ENCODE data around the gene ZNF407. TPM values are rescaled to one million over a fixed set of nuclear protein-coding genes. Genes with fewer than 3 reads are reported as not detected.

The ZNF407 gene
- total RNA-seq, 5 donors from 2014 or later (not counting 1 experiment from before 2014, with no cell fraction given) = 22.9 to 37.4 (median 24.4) TPM

DNA sequence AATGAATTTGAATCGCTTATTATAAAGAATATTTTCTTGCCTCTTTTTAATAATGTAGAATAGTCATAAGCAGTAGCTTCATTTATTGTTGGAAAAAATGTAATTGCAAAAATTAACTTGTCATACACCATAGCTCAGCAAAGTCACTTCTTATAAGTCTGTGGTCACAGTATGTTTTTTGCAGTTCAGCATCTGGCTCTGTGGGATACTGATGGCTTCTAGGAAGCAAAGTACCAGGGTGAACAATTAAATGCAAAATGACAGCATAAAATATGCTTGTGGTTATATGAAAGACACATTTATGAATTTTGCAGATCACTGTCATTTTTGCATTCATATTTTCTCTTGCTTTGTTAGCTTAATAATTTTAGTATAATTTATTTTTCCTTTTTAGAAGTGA, 116.5 kb downstream of the ZNF407 start:
- no peak overlapping the region for H3K4me3 Mint-ChIP-seq
- ChIA-PET POLR2A (interaction anchor here (0.6 to 1.0 kb wide), 3 partner anchors 12 to 107 kb away, joined by 3 to 4 read pairs (median 3); no protein-coding TSS in a partner anchor), CTCF (interaction anchor here in 1 of 2 donors (0.6 kb wide), 1 partner anchor 175 kb away, joined by 3 read pairs; no protein-coding TSS in a partner anchor)
- H3K4me1 ChIP-seq (ENCODE audit: control insufficient read depth in 1 of 2, extremely low read depth in 1 of 2, insufficient read depth in 2 of 2, low read length in 2 of 2) = no peaks in the 10 kb centered on the region
- peaks cover 0 to 20% (median 4%) of the 10 kb centered on the region in 3 donors for H3K4me1 Mint-ChIP-seq
- H3K36me3 Mint-ChIP-seq = peaks cover 19% of the 10 kb centered on the region
- H3K4me3 ChIP-seq (ENCODE audit: control insufficient read depth in 1 of 2, extremely low read depth in 1 of 2, low read length in 1 of 2) = no peak overlapping the region
- no peaks in the 10 kb centered on the region for H3K27me3 ChIP-seq (replicated peaks in 1 of 2; ENCODE audit: control insufficient read depth in 2 of 2, extremely low read depth in 1 of 2, insufficient read depth in 2 of 2, low read length in 1 of 2)
- no peak for DNase-seq
- no peak for ATAC-seq (replicated peaks in 1 of 4)
- H3K27me3 Mint-ChIP-seq = no peaks in the 10 kb centered on the region
- no peak overlapping the region for H3K27ac Mint-ChIP-seq
- H3K36me3 ChIP-seq (ENCODE audit: control insufficient read depth in 2 of 2, extremely low read depth in 1 of 2, insufficient read depth in 1 of 2, low read length in 1 of 2) = no peaks in the 10 kb centered on the region
- no peaks in the 10 kb centered on the region for H3K9me3 ChIP-seq
- no peak overlapping the region for H3K27ac ChIP-seq (ENCODE audit: low read length)
- WGBS (ENCODE audit: insufficient coverage) = no CpG with 5 or more reads among the region's 1 CpG
- peaks cover 0 to 5% (median 0%) of the 10 kb centered on the region in 3 donors for H3K9me3 Mint-ChIP-seq

DNA sequence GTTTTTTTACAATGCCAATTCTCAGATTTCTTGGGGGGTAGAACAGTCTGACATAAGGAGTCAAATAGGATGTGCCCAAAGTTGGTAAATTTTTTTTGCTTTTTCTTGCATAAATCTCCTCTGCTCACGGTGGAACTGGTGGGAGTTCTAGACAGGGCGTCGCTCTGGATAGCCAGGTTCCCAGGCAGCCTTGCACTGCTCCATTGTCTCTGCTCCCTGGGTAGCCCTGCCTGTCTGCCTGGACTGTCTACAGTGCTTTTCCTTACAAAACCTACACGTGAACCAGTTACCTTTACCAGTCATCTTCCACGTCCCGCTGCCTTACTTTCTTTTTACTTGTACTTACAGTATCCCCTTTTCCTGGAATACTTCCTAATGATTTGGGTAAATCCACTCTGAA, 117.1 kb downstream of the ZNF407 start:
- H3K9me3 ChIP-seq = no peaks in the 10 kb centered on the region

GRCh38 chr18:74715306-74715705, 117.6 kb downstream of the ZNF407 start:
- Mint-ChIP-seq H3K9me3 (peaks cover 0 to 10% (median 5%) of the 10 kb centered on the region in 3 donors), H3K27me3 (no peaks in the 10 kb centered on the region), H3K4me3 (no peak overlapping the region), H3K27ac (no peak overlapping the region), H3K4me1 (peaks cover under 1 to 29% (median 7%) of the 10 kb centered on the region in 3 donors), H3K36me3 (peaks cover 28% of the 10 kb centered on the region)
- ATAC-seq (replicated peaks in 1 of 4) (no peak), DNase-seq (no peak)
- Histone ChIP-seq H3K4me1 (ENCODE audit: control insufficient read depth in 1 of 2, extremely low read depth in 1 of 2, insufficient read depth in 2 of 2, low read length in 2 of 2) (no peaks in the 10 kb centered on the region), H3K9me3 (no peaks in the 10 kb centered on the region), H3K36me3 (ENCODE audit: control insufficient read depth in 2 of 2, extremely low read depth in 1 of 2, insufficient read depth in 1 of 2, low read length in 1 of 2) (no peaks in the 10 kb centered on the region), H3K27ac (ENCODE audit: low read length) (no peak overlapping the region), H3K4me3 (ENCODE audit: control insufficient read depth in 1 of 2, extremely low read depth in 1 of 2, low read length in 1 of 2) (no peak overlapping the region), H3K27me3 (replicated peaks in 1 of 2; ENCODE audit: control insufficient read depth in 2 of 2, extremely low read depth in 1 of 2, insufficient read depth in 2 of 2, low read length in 1 of 2) (no peaks in the 10 kb centered on the region)
- WGBS (ENCODE audit: insufficient coverage) = 100% methylated on average over 4 of the region's 7 CpGs
- ChIA-PET POLR2A (no interaction called here), CTCF (no interaction called here)

More for the DNA sequence above, 117.1 kb downstream of the ZNF407 start:
- Histone ChIP-seq H3K4me3 (ENCODE audit: control insufficient read depth in 1 of 2, extremely low read depth in 1 of 2, low read length in 1 of 2) (no peak overlapping the region), H3K36me3 (ENCODE audit: control insufficient read depth in 2 of 2, extremely low read depth in 1 of 2, insufficient read depth in 1 of 2, low read length in 1 of 2) (no peaks in the 10 kb centered on the region), H3K4me1 (ENCODE audit: control insufficient read depth in 1 of 2, extremely low read depth in 1 of 2, insufficient read depth in 2 of 2, low read length in 2 of 2) (no peaks in the 10 kb centered on the region), H3K27me3 (replicated peaks in 1 of 2; ENCODE audit: control insufficient read depth in 2 of 2, extremely low read depth in 1 of 2, insufficient read depth in 2 of 2, low read length in 1 of 2) (no peaks in the 10 kb centered on the region), H3K27ac (ENCODE audit: low read length) (no peak overlapping the region)
- H3K9me3 Mint-ChIP-seq = peaks cover 0 to 10% (median 4%) of the 10 kb centered on the region in 3 donors
- CTCF ChIA-PET = no interaction called here
- ATAC-seq (replicated peaks in 1 of 4) (no peak), DNase-seq (no peak)
- POLR2A ChIA-PET = interaction anchor here in 1 of 2 donors (0.6 kb wide), 1 partner anchor 105 kb away, joined by 3 read pairs; no protein-coding TSS in a partner anchor
- H3K27ac Mint-ChIP-seq = no peak overlapping the region
- H3K4me1 Mint-ChIP-seq = peaks cover 0 to 26% (median 4%) of the 10 kb centered on the region in 3 donors
- H3K27me3 Mint-ChIP-seq = no peaks in the 10 kb centered on the region
- peaks cover 24% of the 10 kb centered on the region for H3K36me3 Mint-ChIP-seq
- WGBS (ENCODE audit: insufficient coverage) = 100% methylated on average over 4 of the region's 6 CpGs
- no peak overlapping the region for H3K4me3 Mint-ChIP-seq

GRCh38 chr18:74715865-74716712, 118.4 kb downstream of the ZNF407 start:
- no peak for ATAC-seq (replicated peaks in 1 of 4)

DNA sequence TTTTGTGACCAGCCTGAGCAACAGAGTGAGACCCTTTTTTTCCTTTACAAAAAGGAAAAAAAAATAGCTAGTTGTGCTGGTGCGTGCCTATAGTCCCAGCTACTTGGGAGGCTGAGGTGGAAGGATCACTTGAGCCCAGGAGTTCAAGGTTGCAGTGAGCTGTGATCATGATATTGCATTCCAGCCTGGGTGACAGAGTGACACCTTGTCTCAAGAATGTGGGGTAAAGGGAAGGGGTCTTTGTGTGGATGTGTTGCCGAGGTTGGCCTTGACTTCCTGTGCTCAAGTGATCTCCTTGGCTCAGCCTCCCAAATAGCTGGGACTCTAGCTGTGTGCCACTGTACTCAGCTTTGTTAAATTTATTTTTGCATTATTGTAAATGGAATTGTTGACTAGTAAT, 120.6 kb downstream of the ZNF407 start:
- no peak overlapping the region for H3K27ac ChIP-seq (ENCODE audit: low read length)
- ATAC-seq (replicated peaks in 1 of 4) (no peak), DNase-seq (no peak)
- H3K27me3 Mint-ChIP-seq = no peaks in the 10 kb centered on the region
- ChIA-PET CTCF (interaction anchor here in 1 of 2 donors (0.6 to 0.7 kb wide), 2 partner anchors 65 to 343 kb away, joined by 4 to 5 read pairs; no protein-coding TSS in a partner anchor), POLR2A (interaction anchor here in 1 of 2 donors (0.7 kb wide), 1 partner anchor 581 kb away, joined by 3 read pairs; no protein-coding TSS in a partner anchor)
- H3K4me3 Mint-ChIP-seq = no peak overlapping the region
- H3K4me1 Mint-ChIP-seq = peaks cover 23 to 52% (median 26%) of the 10 kb centered on the region in 3 donors
- H3K27ac Mint-ChIP-seq = no peak overlapping the region
- H3K9me3 ChIP-seq = no peaks in the 10 kb centered on the region
- H3K27me3 ChIP-seq (replicated peaks in 1 of 2; ENCODE audit: control insufficient read depth in 2 of 2, extremely low read depth in 1 of 2, insufficient read depth in 2 of 2, low read length in 1 of 2) = no peaks in the 10 kb centered on the region
- H3K4me3 ChIP-seq (ENCODE audit: control insufficient read depth in 1 of 2, extremely low read depth in 1 of 2, low read length in 1 of 2) = no peak overlapping the region
- peaks cover 39% of the 10 kb centered on the region for H3K36me3 Mint-ChIP-seq
- peaks cover 0 to 10% (median 5%) of the 10 kb centered on the region in 3 donors for H3K9me3 Mint-ChIP-seq
- H3K4me1 ChIP-seq (ENCODE audit: control insufficient read depth in 1 of 2, extremely low read depth in 1 of 2, insufficient read depth in 2 of 2, low read length in 2 of 2) = no peaks in the 10 kb centered on the region
- H3K36me3 ChIP-seq (ENCODE audit: control insufficient read depth in 2 of 2, extremely low read depth in 1 of 2, insufficient read depth in 1 of 2, low read length in 1 of 2) = no peaks in the 10 kb centered on the region
- 100% methylated on average over 2 of the region's 2 CpGs for WGBS (ENCODE audit: insufficient coverage)

More at GRCh38 chr18:74715865-74716712, 118.4 kb downstream of the ZNF407 start:
- no peaks in the 10 kb centered on the region for H3K36me3 ChIP-seq (ENCODE audit: control insufficient read depth in 2 of 2, extremely low read depth in 1 of 2, insufficient read depth in 1 of 2, low read length in 1 of 2)
- CTCF ChIA-PET = no interaction called here
- POLR2A ChIA-PET = no interaction called here
- Mint-ChIP-seq H3K9me3 (peaks cover 0 to 10% (median 5%) of the 10 kb centered on the region in 3 donors), H3K27ac (no peak overlapping the region), H3K4me1 (peaks cover 9 to 37% (median 14%) of the 10 kb centered on the region in 3 donors), H3K36me3 (peaks cover 31% of the 10 kb centered on the region), H3K27me3 (no peaks in the 10 kb centered on the region), H3K4me3 (no peak overlapping the region)
- no peak overlapping the region for H3K27ac ChIP-seq (ENCODE audit: low read length)
- DNase-seq = no peak
- no peaks in the 10 kb centered on the region for H3K27me3 ChIP-seq (replicated peaks in 1 of 2; ENCODE audit: control insufficient read depth in 2 of 2, extremely low read depth in 1 of 2, insufficient read depth in 2 of 2, low read length in 1 of 2)
- 80% methylated on average over 1 of the region's 5 CpGs for whole genome bisulfite sequencing (ENCODE audit: insufficient coverage)
- H3K4me1 ChIP-seq (ENCODE audit: control insufficient read depth in 1 of 2, extremely low read depth in 1 of 2, insufficient read depth in 2 of 2, low read length in 2 of 2) = no peaks in the 10 kb centered on the region
- H3K9me3 ChIP-seq = no peaks in the 10 kb centered on the region
- no peak overlapping the region for H3K4me3 ChIP-seq (ENCODE audit: control insufficient read depth in 1 of 2, extremely low read depth in 1 of 2, low read length in 1 of 2)

GRCh38 chr18:74722237-74722636, 124.6 kb downstream of the ZNF407 start:
- no CpG with 5 or more reads among the region's 2 CpGs for WGBS (ENCODE audit: insufficient coverage)
- Histone ChIP-seq H3K36me3 (ENCODE audit: control insufficient read depth in 2 of 2, extremely low read depth in 1 of 2, insufficient read depth in 1 of 2, low read length in 1 of 2) (no peaks in the 10 kb centered on the region), H3K4me3 (ENCODE audit: control insufficient read depth in 1 of 2, extremely low read depth in 1 of 2, low read length in 1 of 2) (no peak overlapping the region), H3K27ac (ENCODE audit: low read length) (no peak overlapping the region), H3K4me1 (ENCODE audit: control insufficient read depth in 1 of 2, extremely low read depth in 1 of 2, insufficient read depth in 2 of 2, low read length in 2 of 2) (no peaks in the 10 kb centered on the region), H3K9me3 (no peaks in the 10 kb centered on the region), H3K27me3 (replicated peaks in 1 of 2; ENCODE audit: control insufficient read depth in 2 of 2, extremely low read depth in 1 of 2, insufficient read depth in 2 of 2, low read length in 1 of 2) (no peaks in the 10 kb centered on the region)
- no peaks in the 10 kb centered on the region for H3K27me3 Mint-ChIP-seq
- H3K9me3 Mint-ChIP-seq = peaks cover 0 to 10% (median 5%) of the 10 kb centered on the region in 3 donors
- ChIA-PET POLR2A (interaction anchor here in 1 of 2 donors (1.2 kb wide), 1 partner anchor 183 kb away, joined by 3 read pairs; no protein-coding TSS in a partner anchor), CTCF (no interaction called here)
- no peak overlapping the region for H3K27ac Mint-ChIP-seq
- H3K4me1 Mint-ChIP-seq = peaks cover 28 to 52% (median 30%) of the 10 kb centered on the region in 3 donors
- DNase-seq (no peak), ATAC-seq (replicated peaks in 1 of 4) (no peak)
- H3K4me3 Mint-ChIP-seq = no peak overlapping the region
- H3K36me3 Mint-ChIP-seq = peaks cover 39% of the 10 kb centered on the region
